GM12891 (cell line): ENCODE results near the gene ATAD2B.

Experiments
- PAX5 ChIP-seq: IDR thresholded peaks from 2 replicates; pipeline ENCODE4 v1.6.1; 2011; ENCODE audit warnings: low read length, moderate library complexity, mild to moderate bottlenecking; ENCODE audit not compliant: insufficient read depth, severe bottlenecking
- POLR2A ChIP-seq: IDR thresholded peaks from 2 replicates; pipeline ENCODE4 v1.6.1; 2011; ENCODE audit warnings: low read depth, low read length, control low read depth
- POLR2AphosphoS5 ChIP-seq: IDR thresholded peaks from 2 replicates; pipeline ENCODE4 v1.6.1; 2011; ENCODE audit warnings: low read depth, low read length, control low read depth
- POU2F2 ChIP-seq: IDR thresholded peaks from 2 replicates; pipeline ENCODE4 v1.6.1; 2011; ENCODE audit warnings: low read depth, mild to moderate bottlenecking, control low read depth, low read length, moderate library complexity
- SPI1 ChIP-seq: IDR thresholded peaks from 2 replicates; pipeline ENCODE4 v1.6.1; 2011; ENCODE audit warnings: low read depth, low read length, control low read depth
- TAF1 ChIP-seq: IDR thresholded peaks from 2 replicates; pipeline ENCODE4 v1.6.1; 2011; ENCODE audit warnings: low read depth, low read length, control low read depth

DNA sequence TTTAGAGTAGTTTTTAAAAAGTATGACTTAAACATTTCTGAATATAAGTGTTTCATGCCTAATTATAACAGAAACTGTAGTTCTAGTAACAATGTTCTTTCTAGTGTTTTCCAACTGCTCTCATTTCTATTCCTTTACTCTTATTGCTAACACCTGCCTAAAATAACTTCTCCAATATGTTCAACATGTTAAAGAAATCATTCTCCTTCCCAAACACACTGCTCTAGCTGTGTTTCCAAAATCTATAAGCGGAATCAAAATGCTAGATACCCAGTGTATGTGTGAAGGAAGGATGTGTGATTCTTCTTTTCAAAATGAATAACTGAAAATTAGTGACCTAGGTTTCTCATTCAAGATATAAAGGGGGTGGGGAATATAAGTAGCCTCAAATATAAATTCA lies 89.1 kb downstream of the ATAD2B start:
- TF ChIP-seq PAX5 = no peak
- no peak for TF ChIP-seq POLR2AphosphoS5
- no peak for TF ChIP-seq POLR2A
- TF ChIP-seq TAF1 = no peak
- TF ChIP-seq POU2F2 = no peak
- no peak for TF ChIP-seq SPI1
